Gastrocnemius medialis (tissue), 4 donors: ENCODE data around the gene GJA9.

Source experiments
- POLR2A ChIP-seq, 2 donors: fragments of 450-650 bp; IDR thresholded peaks; one replicate each; pipeline ENCODE4 v1.6.1; 2017; ENCODE audit warnings: antibody characterized with exemption in 2 of 2, mild to moderate bottlenecking in 2 of 2, moderate library complexity in 2 of 2
- TF ChIP-seq, protein P1 (sequence below), 5 experiments: fragments of 450-650 bp in 3 of 5; fragments of 200-600 bp in 2 of 5; sonication (generic) in 2 of 5; IDR thresholded peaks in 4 of 5; conservative IDR thresholded peaks in 1 of 5; 1 replicate in 4 of 5; 2 replicates in 1 of 5; pipeline ENCODE4 v1.5.1; 2016 to 2019; ENCODE audit warnings: antibody characterized with exemption in 5 of 5, mild to moderate bottlenecking in 3 of 5, moderate library complexity in 3 of 5

DNA sequence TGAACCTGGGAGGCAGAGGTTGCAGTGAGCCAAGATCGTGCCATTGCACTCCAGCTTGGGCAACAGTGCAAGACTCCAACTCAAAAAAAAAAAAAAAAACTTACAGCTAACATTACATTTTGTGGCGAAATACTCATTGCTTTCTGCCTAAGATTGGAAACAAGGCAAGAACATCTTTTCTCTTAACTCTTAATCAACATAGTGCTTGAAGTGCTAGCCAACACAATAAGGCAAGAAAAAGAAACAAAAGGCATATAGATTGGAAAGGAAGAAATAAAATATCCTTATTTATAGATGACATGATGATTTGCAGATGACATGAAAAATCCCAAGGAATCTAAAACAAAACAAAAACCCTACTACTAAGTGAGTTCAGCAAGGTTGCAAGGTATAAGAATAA, 24.6 kb upstream of the GJA9 start:
- TF ChIP-seq, protein P1, sequence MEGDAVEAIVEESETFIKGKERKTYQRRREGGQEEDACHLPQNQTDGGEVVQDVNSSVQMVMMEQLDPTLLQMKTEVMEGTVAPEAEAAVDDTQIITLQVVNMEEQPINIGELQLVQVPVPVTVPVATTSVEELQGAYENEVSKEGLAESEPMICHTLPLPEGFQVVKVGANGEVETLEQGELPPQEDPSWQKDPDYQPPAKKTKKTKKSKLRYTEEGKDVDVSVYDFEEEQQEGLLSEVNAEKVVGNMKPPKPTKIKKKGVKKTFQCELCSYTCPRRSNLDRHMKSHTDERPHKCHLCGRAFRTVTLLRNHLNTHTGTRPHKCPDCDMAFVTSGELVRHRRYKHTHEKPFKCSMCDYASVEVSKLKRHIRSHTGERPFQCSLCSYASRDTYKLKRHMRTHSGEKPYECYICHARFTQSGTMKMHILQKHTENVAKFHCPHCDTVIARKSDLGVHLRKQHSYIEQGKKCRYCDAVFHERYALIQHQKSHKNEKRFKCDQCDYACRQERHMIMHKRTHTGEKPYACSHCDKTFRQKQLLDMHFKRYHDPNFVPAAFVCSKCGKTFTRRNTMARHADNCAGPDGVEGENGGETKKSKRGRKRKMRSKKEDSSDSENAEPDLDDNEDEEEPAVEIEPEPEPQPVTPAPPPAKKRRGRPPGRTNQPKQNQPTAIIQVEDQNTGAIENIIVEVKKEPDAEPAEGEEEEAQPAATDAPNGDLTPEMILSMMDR (IDR thresholded peaks at IDR 0.05 in 4 of 5, conservative IDR thresholded peaks at IDR 0.05 in 1 of 5), result no peak
- TF ChIP-seq POLR2A (IDR thresholded peaks at IDR 0.05), result no peak
